ENCODE data around the gene IMMT. TPM values are rescaled to one million over a fixed set of nuclear protein-coding genes. Genes with fewer than 3 reads are reported as not detected.

Gene IMMT
- total RNA-seq, 2 donors from 2014 or later = 96.8 to 99.9 TPM

GRCh38 chr2:86107031-86107430 lies 88.2 kb downstream of the IMMT start:
- Mint-ChIP-seq H3K4me1 (peaks cover 20% of the 10 kb centered on the region), H3K9me3 (no peaks in the 10 kb centered on the region)
- WGBS, 2 experiments (ENCODE audit: insufficient coverage in 1 of 2, insufficient read length in 1 of 2) = 24 to 37% methylated on average over 4 to 5 of the region's 5 CpGs

DNA sequence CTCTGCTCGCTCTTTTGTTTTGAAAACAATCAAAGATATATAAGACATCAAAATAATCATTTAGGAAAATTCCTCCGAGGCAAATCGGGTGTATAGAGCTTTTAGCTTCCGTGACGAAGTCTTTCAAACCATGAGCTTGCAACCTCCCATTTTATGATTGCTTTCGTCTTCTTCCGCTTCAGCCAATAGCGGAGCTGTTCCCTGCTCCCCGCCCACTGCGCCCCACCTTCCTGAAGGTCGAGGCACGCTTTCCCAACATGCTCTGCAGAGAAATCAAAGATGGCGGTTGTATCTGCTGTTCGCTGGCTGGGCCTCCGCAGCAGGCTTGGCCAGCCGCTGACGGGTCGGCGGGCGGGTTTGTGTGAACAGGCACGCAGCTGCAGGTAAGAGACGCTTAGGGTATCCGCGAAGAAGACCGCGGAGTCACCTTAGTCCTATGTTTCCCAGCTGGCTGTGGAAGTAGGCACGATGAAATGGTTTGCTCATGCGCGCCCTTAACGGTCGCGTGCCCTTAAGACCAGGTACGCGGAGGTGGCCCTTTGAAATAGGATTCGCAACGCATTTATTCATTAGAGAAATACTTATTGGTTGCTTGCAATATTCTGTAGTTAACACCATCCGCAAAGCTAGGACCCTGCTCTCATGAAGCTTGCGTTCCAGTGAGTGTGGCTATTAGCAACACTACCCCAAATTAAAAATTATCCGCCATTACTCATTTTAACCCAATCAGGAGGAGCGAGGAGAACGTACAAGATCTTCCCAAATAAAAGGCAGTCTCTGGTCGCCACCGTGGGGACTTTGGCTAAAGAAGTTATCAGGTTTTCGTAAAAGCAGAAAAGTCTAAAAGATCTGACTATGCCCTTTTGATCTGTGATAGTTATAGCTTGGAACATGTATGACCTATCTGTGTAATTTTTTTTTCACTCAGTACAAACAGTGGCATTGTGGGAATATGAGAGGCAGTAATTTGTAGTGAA lies 89.0 kb downstream of the IMMT start, which contains the start of gene PTCD3:
TSS of gene PTCD3 (plus strand) at position 267 of the 977 bp plus-strand sequence. CDS start at position 280, 13 bp downstream.
- H3K27me3 ChIP-seq (ENCODE audit: control insufficient read depth, insufficient read depth, low read length, poor library complexity, severe bottlenecking) = no peaks in the 10 kb centered on the region
- TF ChIP-seq CTCF (conservative IDR thresholded peaks at IDR 0.05) = no peak
- 1% methylated on average over 13 to 44 of the region's 44 CpGs for WGBS, 2 experiments (ENCODE audit: insufficient coverage in 1 of 2, insufficient read length in 1 of 2)
- peak within 1 kb of the TSS; percentile 98 for H3K4me3 ChIP-seq (ENCODE audit: low read length)
- H3K9me3 ChIP-seq (ENCODE audit: control insufficient read depth, low read length) = no peaks in the 10 kb centered on the region
- peaks cover 53% of the 10 kb centered on the region for H3K36me3 Mint-ChIP-seq (ENCODE audit: low read depth)
- H3K9me3 Mint-ChIP-seq = no peaks in the 10 kb centered on the region
- peak within 1 kb of the TSS; percentile 96 for H3K9ac ChIP-seq (ENCODE audit: extremely low read depth, low read length, poor library complexity, severe bottlenecking)
- no peaks in the 10 kb centered on the region for H3K4me1 ChIP-seq (ENCODE audit: control insufficient read depth, insufficient read depth, low read length)
- peak; percentile 97 for DNase-seq
- H3K27me3 Mint-ChIP-seq (ENCODE audit: insufficient read depth) = no peaks in the 10 kb centered on the region
- H3K36me3 ChIP-seq (ENCODE audit: control insufficient read depth, insufficient read depth, low read length) = peaks cover 62% of the 10 kb centered on the region
- peak within 1 kb of the TSS; percentile 97 for H3K27ac ChIP-seq (ENCODE audit: low read depth, low read length)
- peaks cover 20% of the 10 kb centered on the region for H3K4me1 Mint-ChIP-seq
- peak within 1 kb of the TSS; percentile 84 for H3K4me3 Mint-ChIP-seq
- peak within 1 kb of the TSS; percentile 98 for H3K27ac Mint-ChIP-seq

More at GRCh38 chr2:86107031-86107430, 88.2 kb downstream of the IMMT start:
- no peak for DNase-seq
- Mint-ChIP-seq H3K27me3 (ENCODE audit: insufficient read depth) (no peaks in the 10 kb centered on the region), H3K27ac (peak overlapping the region; percentile 98), H3K36me3 (ENCODE audit: low read depth) (peaks cover 53% of the 10 kb centered on the region), H3K4me3 (peak overlapping the region; percentile 84)
- Histone ChIP-seq H3K27me3 (ENCODE audit: control insufficient read depth, insufficient read depth, low read length, poor library complexity, severe bottlenecking) (no peaks in the 10 kb centered on the region), H3K9me3 (ENCODE audit: control insufficient read depth, low read length) (no peaks in the 10 kb centered on the region), H3K36me3 (ENCODE audit: control insufficient read depth, insufficient read depth, low read length) (peaks cover 60% of the 10 kb centered on the region), H3K4me1 (ENCODE audit: control insufficient read depth, insufficient read depth, low read length) (no peaks in the 10 kb centered on the region), H3K4me3 (ENCODE audit: low read length) (peak overlapping the region; percentile 98), H3K27ac (ENCODE audit: low read depth, low read length) (no peak overlapping the region), H3K9ac (ENCODE audit: extremely low read depth, low read length, poor library complexity, severe bottlenecking) (peak overlapping the region; percentile 96)
- no peak for TF ChIP-seq CTCF (conservative IDR thresholded peaks at IDR 0.05)

DNA sequence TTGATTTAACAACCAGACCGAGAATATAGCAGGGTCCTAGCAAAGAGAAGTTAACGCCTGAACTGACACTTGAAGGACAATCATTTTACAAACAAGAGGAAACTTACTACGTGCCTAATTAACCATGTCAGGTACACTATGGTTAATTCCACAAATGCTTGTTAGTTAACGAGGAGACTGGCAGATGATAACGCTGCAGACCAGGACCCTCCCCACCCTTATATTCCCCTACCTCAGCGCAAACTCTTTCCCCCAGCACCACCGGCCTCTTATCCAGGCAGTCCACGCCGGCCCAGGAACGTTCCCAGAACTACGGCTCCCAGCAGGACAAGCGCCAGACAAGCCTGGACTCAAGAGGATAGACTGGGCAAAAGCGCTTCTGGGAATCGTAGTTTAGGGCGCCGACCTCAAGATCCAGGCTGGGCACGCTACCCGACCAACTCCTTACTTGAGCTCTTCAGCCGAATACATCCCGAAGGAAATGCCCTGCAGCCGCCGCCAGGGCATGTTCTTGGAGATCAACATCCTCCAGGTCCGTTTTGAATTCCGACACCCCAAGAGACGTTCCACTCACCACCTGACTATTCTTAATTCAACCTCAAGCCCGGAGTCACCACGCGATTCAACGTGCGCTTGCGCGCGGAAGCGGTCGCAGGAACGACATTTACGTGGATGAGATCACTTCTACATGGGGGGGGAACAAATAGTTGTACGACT lies 89.9 kb downstream of the IMMT start, which contains the start of gene POLR1A:
TSS of gene POLR1A (minus strand) at position 635 of the 717 bp plus-strand sequence. CDS start at position 525, 110 bp downstream.
- H3K27ac ChIP-seq (ENCODE audit: low read depth, low read length) = peak within 1 kb of the TSS; percentile 97
- H3K4me3 ChIP-seq (ENCODE audit: low read length) = peak within 1 kb of the TSS; percentile 98
- WGBS, 2 experiments (ENCODE audit: insufficient coverage in 1 of 2, insufficient read length in 1 of 2) = 0 to 1% methylated on average over 23 to 38 of the region's 38 CpGs
- Mint-ChIP-seq H3K36me3 (ENCODE audit: low read depth) (peaks cover 47% of the 10 kb centered on the region), H3K4me3 (peak within 1 kb of the TSS; percentile 84), H3K4me1 (peaks cover 20% of the 10 kb centered on the region), H3K9me3 (no peaks in the 10 kb centered on the region), H3K27me3 (ENCODE audit: insufficient read depth) (no peaks in the 10 kb centered on the region), H3K27ac (peak within 1 kb of the TSS; percentile 98)
- peak; percentile 60 for TF ChIP-seq CTCF (conservative IDR thresholded peaks at IDR 0.05)
- peak within 1 kb of the TSS; percentile 96 for H3K9ac ChIP-seq (ENCODE audit: extremely low read depth, low read length, poor library complexity, severe bottlenecking)
- no peaks in the 10 kb centered on the region for H3K9me3 ChIP-seq (ENCODE audit: control insufficient read depth, low read length)
- DNase-seq = peak; percentile 96
- H3K4me1 ChIP-seq (ENCODE audit: control insufficient read depth, insufficient read depth, low read length) = no peaks in the 10 kb centered on the region
- H3K36me3 ChIP-seq (ENCODE audit: control insufficient read depth, insufficient read depth, low read length) = peaks cover 62% of the 10 kb centered on the region
- H3K27me3 ChIP-seq (ENCODE audit: control insufficient read depth, insufficient read depth, low read length, poor library complexity, severe bottlenecking) = no peaks in the 10 kb centered on the region
